Lung (tissue), 12 donors: Measurements from ENCODE around the gene PALD1. TPM values are rescaled to one million over a fixed set of nuclear protein-coding genes. Genes with fewer than 3 reads are reported as not detected.

Experiments used
- ATAC-seq: fragments of 200-7000 bp; cut with Tn5 transposase; one replicate; pipeline ENCODE4 v1.9.1; 2020; ENCODE audit warnings: moderate number of reproducible peaks; ENCODE audit not compliant: insufficient read depth, low FRiP score
- DNase-seq, 3 donors: peaks; one replicate each; pipeline ENCODE4 v3.0.0-alpha.2; 2013 to 2017
- H3K27ac ChIP-seq, 2 donors: one replicate each; pipeline ENCODE4 v1.5.1; 2013; ENCODE audit warnings: mild to moderate bottlenecking in 2 of 2, moderate library complexity in 2 of 2, control low read depth in 1 of 2, inconsistent platforms in 1 of 2, low read depth in 1 of 2, low read length in 1 of 2
- H3K27me3 ChIP-seq, 3 donors: one replicate each; pipeline ENCODE4 v1.5.1; 2013; ENCODE audit warnings: low read length in 2 of 3; ENCODE audit not compliant: control insufficient read depth in 3 of 3, insufficient read depth in 3 of 3
- H3K36me3 ChIP-seq, 4 donors: one replicate each; pipeline ENCODE4 v1.5.1; 2013; ENCODE audit warnings: low read length in 4 of 4, mild to moderate bottlenecking in 1 of 4, moderate library complexity in 1 of 4; ENCODE audit not compliant: control insufficient read depth in 4 of 4, insufficient read depth in 4 of 4
- H3K4me1 ChIP-seq, 5 donors: one replicate each; pipeline ENCODE4 v1.5.1; 2013; ENCODE audit warnings: low read length in 5 of 5, mild to moderate bottlenecking in 2 of 5, moderate library complexity in 1 of 5; ENCODE audit not compliant: control insufficient read depth in 5 of 5, insufficient read depth in 5 of 5
- H3K4me3 ChIP-seq: one replicate; pipeline ENCODE4 v1.5.1; 2013; ENCODE audit warnings: mild to moderate bottlenecking, control low read depth, moderate library complexity
- H3K9ac ChIP-seq, 2 donors: one replicate each; pipeline ENCODE4 v1.5.1; 2013; ENCODE audit warnings: low read length in 2 of 2, control low read depth in 1 of 2; ENCODE audit not compliant: insufficient read depth in 1 of 2
- H3K9me3 ChIP-seq, 4 donors: one replicate each; pipeline ENCODE4 v1.5.1; 2013; ENCODE audit warnings: low read length in 3 of 4, mild to moderate bottlenecking in 1 of 4, moderate library complexity in 1 of 4; ENCODE audit not compliant: control insufficient read depth in 4 of 4, insufficient read depth in 3 of 4
- CTCF ChIP-seq: IDR thresholded peaks from 2 replicates; pipeline ENCODE4 v1.5.1; 2012; ENCODE audit warnings: mild to moderate bottlenecking; ENCODE audit errors: control extremely low read depth, extremely low read depth
- WGBS, 2 donors: extraction: QIAGEN DNeasy Blood & Tissue Kit; methylation state at CpG; one replicate each; pipeline ENCODE4 v1.1.7; 2013; 5-methylcytosine and 5-hydroxymethylcytosine counted together
- polyA plus RNA-seq, 2 donors: library from polyadenylated mRNA; stranded (reverse); fragments of 200-250 nt; gene quantifications; one replicate each; pipeline ENCODE4 v1.2.1, GENCODE V29; 2013
- total RNA-seq, 2 donors: library from RNA; depleted of rRNA in 1 of 2; stranded (reverse); fragments of >200 nt in 1 of 2; gene quantifications; one replicate each; pipeline ENCODE4 v1.2.1, GENCODE V29; 2014 to 2021
- donor health status: control.
- donor health status: control.
- donor health status: Bipolar disorder and iron deficiency.
- donor health status: healthy.
- donor health status: DM: yes; HTN: yes; CAD: no.

PALD1 gene
- total and polyA plus RNA-seq, 4 donors, result 10.5 to 19.7 (median 15.6) TPM

- Histone ChIP-seq H3K9ac (no peak overlapping the region), H3K4me3 (no peak overlapping the region), H3K27ac (no peak overlapping the region), H3K9me3 (no peaks in the 10 kb centered on the region), H3K27me3 (no peaks in the 10 kb centered on the region), H3K36me3 (peaks cover 0 to 17% (median 2%) of the 10 kb centered on the region in 4 donors), H3K4me1 (peaks cover 0 to 8% (median 2%) of the 10 kb centered on the region in 5 donors)
- DNase-seq (peak; percentile 31 to 50 (median 47)), ATAC-seq (no peak)
- 29 to 39% methylated on average over 3 of the region's 3 CpGs for WGBS, 2 donors
- TF ChIP-seq CTCF, result no peak
These were observed 68.0 kb downstream of the PALD1 start for GRCh38 chr10:70546584-70546983.

GRCh38 chr10:70549351-70549961, 70.9 kb downstream of the PALD1 start:
- whole genome bisulfite sequencing, 2 donors, result 81 to 85% methylated on average over 12 of the region's 12 CpGs
- H3K9ac ChIP-seq, result no peak overlapping the region
- H3K4me3 ChIP-seq, result no peak overlapping the region
- no peak for TF ChIP-seq CTCF
- no peaks in the 10 kb centered on the region for H3K9me3 ChIP-seq
- no peaks in the 10 kb centered on the region for H3K27me3 ChIP-seq
- H3K36me3 ChIP-seq, result peaks cover 0 to 14% (median 0%) of the 10 kb centered on the region in 4 donors
- H3K27ac ChIP-seq, result no peak overlapping the region
- H3K4me1 ChIP-seq, result peaks cover 0 to 27% (median 7%) of the 10 kb centered on the region in 5 donors
- no peak for ATAC-seq
- DNase-seq, result no peak

DNA sequence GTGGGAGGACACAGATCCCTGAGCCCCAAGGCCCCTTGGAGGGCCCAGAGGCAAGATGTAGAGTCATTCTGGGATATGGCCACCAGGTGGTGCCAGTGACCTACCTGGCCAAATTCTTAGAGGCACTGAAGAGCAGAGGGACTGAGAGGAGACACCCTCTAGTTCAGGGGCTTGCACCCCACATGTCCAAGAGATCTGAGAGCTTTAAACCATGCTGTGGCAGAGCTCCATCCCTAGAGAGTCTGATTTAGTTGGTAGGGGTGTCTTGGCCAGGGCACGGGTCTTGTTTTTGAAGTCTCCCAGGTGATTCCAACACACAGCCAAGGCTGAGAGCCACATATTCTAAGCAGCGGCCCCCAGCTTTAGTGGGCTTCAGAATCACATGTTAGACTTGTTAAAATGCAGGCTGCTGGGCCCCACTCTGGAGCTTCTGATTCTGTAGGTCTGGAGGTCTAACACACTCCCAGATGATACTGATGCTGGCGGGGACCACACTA, 71.4 kb downstream of the PALD1 start:
- peaks cover 0 to 14% (median 0%) of the 10 kb centered on the region in 4 donors for H3K36me3 ChIP-seq
- TF ChIP-seq CTCF, result peak; percentile 74
- H3K4me3 ChIP-seq, result no peak overlapping the region
- ATAC-seq (peak; percentile 70), DNase-seq (peak; percentile 77 to 80 (median 79))
- peaks cover 0 to 27% (median 7%) of the 10 kb centered on the region in 5 donors for H3K4me1 ChIP-seq
- WGBS, 2 donors, result 84 to 90% methylated on average over 3 of the region's 3 CpGs
- no peak overlapping the region for H3K27ac ChIP-seq
- H3K9ac ChIP-seq, result no peak overlapping the region
- H3K27me3 ChIP-seq, result no peaks in the 10 kb centered on the region
- no peaks in the 10 kb centered on the region for H3K9me3 ChIP-seq
